ENCODE measurements around the gene RAD54L2.
"Not testable (repeated sequence)": the region's sequence is repeated elsewhere in the genome, so short reads cannot be mapped to it uniquely, and the experiment has no call there.

Gene RAD54L2

DNA sequence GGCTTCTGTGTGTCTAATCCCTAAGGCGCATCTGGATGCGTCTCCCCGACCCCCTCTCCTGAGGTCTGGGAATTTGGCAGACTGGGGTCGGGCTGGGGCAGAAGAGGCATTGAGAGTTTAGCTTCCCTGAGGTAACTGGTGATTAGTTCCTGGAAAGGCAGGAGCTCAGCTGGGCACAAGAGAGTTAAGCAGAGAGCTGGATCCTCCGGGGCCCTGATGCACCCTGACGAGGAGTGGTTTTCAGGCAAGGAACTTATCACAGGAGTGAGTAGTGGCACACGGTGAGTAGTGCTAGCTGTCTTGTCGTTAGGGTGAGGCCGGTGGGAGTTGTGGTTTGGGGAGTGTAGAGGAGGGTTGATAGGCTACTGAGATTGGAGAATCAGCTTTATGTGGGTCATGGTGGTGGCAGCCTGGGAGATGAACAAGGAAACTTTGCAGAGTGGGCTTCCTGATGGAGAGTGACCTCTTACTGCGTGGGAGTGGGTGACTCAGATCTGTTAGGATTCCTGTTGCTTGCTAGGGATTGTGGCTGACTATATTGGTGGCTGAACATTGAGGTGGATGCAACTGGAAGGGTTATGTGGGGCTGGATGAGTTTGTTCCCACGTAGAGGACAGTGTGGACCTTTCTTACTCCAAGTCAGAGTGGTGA, 897 bp downstream of the RAD54L2 start:
- DNase-seq: peak; percentile 56

DNA sequence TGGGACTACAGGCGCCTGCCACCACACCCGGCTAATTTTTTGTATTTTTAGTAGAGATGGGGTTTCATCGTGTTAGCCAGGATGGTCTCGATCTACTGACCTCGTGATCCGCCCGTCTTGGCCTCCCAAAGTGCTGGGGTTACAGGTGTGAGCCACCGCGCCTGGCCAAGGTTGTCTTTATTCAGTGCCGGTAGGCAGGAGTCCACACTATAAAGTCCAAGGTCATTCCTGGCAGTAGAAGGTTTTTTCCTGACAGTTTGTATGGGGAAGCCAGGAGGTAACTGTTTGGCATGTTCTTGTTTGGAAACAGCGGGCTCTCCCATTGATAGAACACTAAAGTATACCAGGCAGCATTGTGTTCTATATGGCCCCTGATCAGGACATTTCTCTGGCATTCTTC, 4.1 kb downstream of the RAD54L2 start:
- DNase-seq: not testable (repeated sequence)

DNA sequence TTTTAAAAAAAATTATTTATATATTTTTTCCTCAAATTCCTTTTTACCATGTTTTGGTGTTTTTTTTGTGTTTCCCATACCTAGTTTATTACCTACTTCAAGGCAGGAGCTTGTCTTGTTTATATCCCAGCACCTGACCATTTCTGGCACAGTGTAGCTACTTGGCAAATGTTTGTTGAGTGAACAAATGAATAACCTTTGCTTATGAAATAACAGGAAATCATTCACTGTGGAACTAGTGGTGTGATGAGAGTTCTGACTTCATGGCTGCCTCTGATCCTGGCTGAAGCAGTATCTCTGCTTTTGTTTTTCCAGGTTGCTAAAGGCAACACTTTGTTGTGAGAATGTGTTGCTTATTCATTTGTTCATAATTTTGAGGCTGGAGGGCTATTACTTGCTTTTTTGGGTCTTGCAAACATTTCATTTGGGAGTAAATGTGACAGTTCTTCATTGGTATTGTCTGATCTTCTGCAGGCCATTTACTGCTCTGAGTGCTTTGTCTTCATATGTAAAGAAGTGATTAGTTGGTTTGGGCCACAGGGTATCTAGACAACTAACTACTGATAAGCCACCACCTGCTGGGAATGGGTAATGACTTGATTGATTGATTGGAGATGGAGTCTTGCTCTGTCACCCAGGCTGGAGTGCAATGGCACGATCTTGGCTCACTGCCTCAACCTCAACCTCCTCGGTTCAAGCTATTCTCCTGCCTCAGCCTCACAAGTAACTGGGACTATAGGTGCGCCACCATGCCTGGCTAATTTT, 5.7 kb downstream of the RAD54L2 start:
- DNase-seq: no peak

DNA sequence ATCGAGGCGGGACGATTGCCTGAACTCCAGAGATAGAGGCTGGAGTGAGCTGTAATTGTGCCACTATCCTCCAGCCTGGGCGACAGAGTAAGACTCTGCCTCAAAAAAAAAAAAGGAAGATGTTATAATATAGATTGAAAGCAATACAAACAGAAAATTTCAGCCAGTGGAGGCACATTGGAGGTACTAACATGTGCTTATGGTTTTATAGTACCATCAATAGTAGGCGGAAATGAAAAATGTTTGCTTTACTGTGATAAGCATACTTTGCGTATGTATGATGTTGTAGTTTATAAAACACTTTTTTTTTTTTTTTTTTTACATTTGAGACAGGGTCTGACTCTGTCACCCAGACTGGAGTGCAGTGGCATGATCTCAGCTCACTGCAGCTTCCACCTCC, 8.8 kb downstream of the RAD54L2 start:
- no peak for DNase-seq

DNA sequence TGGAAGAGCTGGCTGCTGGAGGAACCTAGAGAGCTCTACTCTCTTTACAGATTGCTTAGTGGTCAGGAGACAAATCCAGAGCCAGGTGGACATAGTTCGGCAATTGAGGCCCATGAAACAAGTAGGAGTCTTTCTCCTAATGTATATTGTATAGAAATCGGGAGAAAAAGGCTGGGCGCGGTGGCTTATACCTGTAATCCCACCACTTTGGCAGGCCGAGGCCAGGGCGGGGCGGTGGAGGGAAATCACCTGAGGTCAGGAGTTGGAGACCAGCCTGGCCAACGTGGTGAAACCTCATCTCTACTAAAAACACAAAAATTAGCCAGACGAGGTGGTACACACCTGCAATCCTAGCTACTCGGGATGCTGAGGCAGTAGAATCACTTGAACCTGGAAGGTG, 10.8 kb downstream of the RAD54L2 start:
- no peak for DNase-seq

DNA sequence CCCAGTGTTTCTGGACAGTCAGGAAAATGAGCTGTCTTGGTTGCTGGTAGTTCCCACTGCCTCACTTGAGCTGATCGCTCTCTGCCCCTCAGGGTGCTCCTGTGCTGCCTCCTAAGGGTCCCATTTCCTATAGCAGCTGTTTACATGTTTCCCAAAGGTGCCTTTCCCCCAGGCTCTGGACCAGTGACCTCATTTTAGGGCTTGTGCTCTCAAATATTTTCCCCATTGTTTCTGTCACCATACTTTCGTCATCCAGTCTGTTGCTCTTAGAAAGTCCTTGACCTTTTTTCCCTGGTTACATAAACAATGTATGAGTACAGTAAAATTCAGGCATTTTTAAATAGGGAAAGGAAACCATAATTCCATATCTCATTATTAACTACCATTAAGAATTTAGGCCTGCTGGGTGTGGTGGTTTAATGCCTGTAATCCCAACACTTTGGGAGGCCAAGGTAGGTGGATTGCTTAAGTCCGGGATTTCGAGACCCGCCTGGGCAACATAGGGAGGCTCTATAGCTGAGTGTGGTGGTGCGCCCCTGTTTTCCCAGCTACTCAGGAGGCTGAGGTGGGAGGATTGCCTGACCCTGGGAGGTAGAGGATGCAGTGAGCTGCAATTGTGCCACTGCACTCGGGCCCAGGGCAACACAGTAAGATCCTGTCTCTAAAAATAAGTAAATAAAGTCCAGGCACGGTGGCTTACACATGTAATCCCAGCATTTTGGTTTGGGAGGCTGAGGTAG, 11.7 kb downstream of the RAD54L2 start:
- no peak for DNase-seq

DNA sequence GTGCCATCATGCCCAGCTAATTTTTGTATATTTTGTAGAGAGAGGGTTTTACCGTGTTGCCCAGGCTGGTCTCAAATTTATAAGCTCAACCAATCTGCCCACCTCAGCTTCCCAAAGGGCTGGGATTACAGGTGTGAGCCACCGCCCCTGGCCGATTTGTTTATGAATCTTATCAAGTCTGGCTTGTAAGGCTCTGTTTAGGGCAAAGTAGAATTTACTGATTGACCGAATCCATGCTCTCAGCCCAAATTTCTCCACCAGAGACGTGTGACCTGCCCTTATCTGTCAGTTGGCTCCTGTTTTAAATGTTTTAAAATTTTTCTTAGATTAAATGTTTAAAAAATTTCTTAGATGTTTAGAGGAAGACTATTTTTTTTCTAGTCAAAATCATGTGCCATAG, 19.5 kb downstream of the RAD54L2 start:
- no peak for DNase-seq

DNA sequence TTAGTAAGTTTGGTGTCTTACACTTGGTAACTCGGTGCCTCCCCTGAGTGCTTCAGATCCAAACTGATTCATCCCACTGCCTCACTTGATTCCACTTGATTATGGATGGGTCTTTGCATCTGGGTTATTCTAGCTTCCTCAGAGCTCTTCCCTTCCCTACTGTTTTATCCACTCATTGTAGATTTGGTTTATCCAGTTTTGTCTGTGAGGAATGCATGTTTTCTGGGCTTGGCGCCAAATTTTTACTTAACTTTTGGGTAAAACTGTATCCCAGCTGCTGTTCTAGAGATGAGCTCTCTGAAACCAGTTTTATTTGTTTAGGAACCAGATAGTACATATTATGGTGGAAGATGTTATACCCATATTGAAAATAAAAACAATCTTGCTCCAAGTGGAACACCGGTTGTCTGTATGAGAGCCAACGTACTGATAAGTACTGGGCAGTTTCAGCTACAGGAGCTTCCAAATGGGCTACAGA, 20.9 kb downstream of the RAD54L2 start:
- no peak for DNase-seq

DNA sequence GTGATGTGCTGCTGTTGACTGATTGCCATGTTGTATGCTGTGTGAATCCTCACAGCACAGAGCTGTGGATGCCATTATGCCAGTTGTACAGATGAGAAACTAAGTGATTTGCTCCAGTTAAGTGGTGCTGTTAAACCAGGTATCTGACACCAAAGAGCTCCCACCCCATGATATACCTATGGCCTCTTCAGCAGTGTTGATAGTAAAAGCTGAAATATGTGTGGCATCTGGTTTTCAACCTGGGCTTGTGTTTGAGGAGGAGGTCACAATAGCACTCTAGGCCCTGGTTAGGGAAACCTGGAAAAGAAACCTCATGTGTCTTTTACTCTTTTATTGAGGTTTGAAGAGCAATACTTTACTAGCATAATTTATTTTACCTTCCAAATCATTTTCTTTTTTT, 21.4 kb downstream of the RAD54L2 start:
- DNase-seq: no peak

DNA sequence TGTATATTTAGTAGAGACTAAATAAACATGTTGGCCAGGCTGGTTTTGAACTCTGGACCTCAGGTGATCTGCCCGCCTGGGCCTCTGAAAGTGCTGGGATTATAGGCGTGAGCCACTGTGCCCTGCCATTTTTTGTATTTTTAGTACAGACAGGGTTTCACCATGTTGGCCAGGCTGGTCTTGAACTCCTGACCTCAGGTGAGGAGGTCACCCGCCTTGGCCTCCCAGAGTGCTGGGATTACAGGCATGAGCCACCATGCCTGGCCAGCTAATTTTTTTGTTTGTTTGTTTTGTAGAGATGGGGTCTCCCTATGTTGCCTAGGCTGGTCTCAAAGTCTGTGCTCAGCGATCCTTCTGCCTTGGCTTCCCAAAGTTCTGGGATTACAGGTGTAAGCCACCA, 23.9 kb downstream of the RAD54L2 start:
- DNase-seq: not testable (repeated sequence)

DNA sequence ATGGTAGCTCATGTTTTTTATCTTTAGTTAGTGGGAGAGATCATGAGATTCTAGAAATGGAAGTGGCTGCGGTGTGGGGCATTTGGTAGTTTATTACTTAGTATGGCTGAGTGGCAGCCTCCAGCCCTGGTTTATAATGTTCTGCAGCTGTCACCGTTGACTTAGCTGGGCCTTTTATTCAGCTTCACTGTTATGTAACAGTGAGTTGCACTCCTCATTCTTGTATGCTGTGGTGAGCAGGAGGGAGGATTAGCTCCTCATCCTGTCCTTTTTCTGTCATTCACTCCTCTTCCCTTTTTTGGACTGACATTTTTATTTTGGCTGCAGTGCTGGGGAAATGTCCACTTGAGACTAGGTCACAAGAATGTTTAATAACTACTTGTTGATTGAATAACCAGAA, 29.5 kb downstream of the RAD54L2 start:
- peak; percentile 37 for DNase-seq

DNA sequence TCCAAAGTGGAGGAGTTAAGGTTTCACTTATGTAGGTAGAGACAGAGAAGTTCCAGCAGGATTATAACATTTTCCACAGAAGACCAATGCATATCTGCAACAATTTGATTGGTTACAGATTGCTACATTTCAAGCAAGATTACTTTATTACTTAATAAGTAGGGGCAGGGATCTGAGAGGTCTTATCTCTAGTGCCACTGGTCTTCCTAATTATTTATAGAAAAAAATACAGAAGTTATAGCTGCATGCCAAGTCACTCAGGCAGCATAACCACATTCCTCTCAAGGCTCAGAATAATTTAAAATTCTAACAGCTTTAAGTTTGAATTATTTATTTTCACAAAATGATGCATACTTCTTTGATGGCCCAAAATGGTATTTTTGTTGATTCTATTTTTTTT, 30.5 kb downstream of the RAD54L2 start:
- DNase-seq: no peak

DNA sequence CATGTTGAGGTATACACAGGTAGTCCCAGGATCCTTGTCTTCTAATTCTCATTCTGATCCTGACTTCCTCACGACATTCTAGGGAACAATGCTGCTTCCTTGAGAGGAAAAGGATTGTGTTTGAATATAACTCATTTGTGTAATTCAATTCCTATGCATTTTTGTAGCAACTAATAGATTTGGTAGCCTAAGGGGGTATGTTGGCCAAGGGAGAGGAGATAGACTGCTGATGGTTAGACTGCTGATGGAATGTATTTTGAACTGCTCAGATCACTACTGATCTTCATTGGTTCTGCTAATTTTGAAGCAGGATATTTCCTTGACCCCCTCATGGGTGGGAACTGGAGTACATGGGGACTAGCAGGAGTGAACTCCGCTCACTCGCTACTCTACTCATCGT, 39.7 kb downstream of the RAD54L2 start:
- no peak for DNase-seq

DNA sequence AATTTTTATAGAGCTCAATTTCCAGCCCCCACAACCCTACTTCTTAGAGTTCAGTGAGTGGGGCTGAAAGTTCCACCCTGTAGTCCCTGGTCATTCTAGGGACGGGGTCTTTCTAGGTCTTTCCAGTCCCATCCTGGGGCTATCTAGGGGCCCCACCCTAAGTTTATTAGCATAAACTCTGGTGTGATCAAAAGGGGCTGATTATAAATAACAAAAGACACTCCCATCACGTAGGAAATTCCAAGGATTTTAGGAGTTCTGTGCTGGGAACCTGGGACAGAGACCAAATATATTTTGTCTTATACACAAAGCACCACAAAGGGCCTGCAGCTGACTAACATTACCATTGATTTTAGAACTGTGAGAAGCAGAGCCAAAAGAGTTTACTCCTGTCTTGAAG, 41.9 kb downstream of the RAD54L2 start:
- no peak for DNase-seq

DNA sequence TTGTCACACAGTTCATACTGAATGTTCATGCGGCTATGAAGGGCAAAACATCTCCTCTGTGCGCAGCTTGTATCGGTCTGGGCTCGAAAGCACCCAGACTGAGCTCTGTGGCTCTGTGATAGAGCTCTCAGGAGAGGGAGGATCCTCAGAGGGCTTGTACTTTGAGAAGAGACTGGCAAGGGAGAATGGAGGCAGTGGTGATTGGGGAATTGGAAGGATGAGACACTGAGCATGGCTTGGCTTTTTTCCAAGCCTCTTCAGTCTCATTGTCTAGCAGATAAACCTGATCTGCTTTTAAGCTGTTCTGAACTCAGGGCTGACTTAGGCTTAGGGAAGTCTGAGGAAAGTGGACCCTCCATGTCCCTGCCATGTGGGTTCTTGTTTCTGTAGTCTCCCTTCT, 43.0 kb downstream of the RAD54L2 start:
- DNase-seq: peak; percentile 19

DNA sequence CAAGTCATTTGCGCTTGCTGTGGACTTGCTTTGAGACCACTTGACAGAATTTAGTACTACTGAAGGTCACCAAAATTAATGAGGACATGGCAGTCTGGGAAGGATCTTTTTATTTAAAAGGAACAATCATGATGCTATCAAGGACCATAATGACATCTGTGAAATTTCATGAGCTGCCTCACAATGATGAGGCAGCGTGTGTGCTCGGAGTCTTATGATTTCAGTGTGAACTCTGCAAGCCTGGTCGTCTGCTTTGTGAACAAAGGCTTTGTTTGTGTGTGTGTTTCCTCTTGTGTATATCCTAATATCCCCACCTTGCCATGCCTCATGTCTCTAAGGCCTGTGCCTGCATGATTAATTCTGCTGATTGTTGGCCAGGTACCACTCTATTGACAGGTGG, 46.7 kb downstream of the RAD54L2 start:
- DNase-seq: no peak

DNA sequence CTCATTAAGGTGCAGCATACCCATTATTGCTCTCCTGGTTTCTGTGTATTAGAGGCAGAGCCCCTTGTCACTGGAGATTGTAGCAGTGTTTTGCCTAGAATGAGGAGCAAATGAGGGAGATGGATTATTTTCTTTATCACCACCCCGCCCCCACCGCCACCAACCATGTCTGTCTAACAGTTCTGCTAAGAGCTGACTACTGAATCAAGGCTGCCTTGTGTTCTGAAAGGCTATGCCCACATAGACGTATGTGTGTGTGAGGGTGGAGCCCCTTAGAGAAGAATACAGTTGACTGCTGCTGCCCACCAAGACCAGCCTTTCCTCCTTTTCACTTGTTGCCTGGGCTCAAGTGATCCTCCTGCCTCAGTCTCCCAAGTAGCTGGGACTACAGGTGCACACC, 47.4 kb downstream of the RAD54L2 start:
- DNase-seq: no peak

Data from OCI-M1 (cell line).